Body of pancreas (tissue), 4 donors: ENCODE measurements around the gene ERC2.

Source experiments
- CTCF ChIP-seq, 7 experiments: fragments of 450-650 bp in 4 of 7; fragments of 200-600 bp in 3 of 7; sonication (generic) in 3 of 7; IDR thresholded peaks; one replicate each; pipeline ENCODE4 v1.5.1; 2016 to 2019; ENCODE audit warnings: antibody characterized with exemption in 7 of 7
- POLR2A ChIP-seq, 3 donors: fragments of 450-650 bp; IDR thresholded peaks; one replicate each; pipeline ENCODE4 v1.6.1; 2016; ENCODE audit warnings: antibody characterized with exemption in 3 of 3, mild to moderate bottlenecking in 2 of 3

GRCh38 chr3:55688154-55688553, 780.1 kb downstream of the ERC2 start:
- TF ChIP-seq CTCF (IDR thresholded peaks at IDR 0.05): no peak
- TF ChIP-seq POLR2A (IDR thresholded peaks at IDR 0.05): no peak
